Loucy (cell line): ENCODE measurements around the gene ABLIM1.

Source experiments
- H2AFZ ChIP-seq: fragments of 200-600 bp; sonication (generic); 2 replicates; pipeline ENCODE4 v1.6.0; 2016; ENCODE audit warnings: antibody characterized with exemption, mild to moderate bottlenecking, low read length, moderate library complexity
- H3F3A ChIP-seq: fragments of 200-600 bp; 2 replicates; pipeline ENCODE4 v1.6.0; 2016; ENCODE audit warnings: antibody characterized with exemption, low read depth, mild to moderate bottlenecking
- H3K27me3 ChIP-seq: fragments of 200-600 bp; sonication (generic); 2 replicates; pipeline ENCODE4 v1.6.1; 2014; ENCODE audit warnings: low read length, mild to moderate bottlenecking; ENCODE audit not compliant: insufficient read depth, poor library complexity, severe bottlenecking
- H3K36me3 ChIP-seq: fragments of 200-600 bp; sonication (generic); 2 replicates; pipeline ENCODE4 v1.6.1; 2016; ENCODE audit warnings: low read length; ENCODE audit not compliant: insufficient read depth
- H3K4me1 ChIP-seq: fragments of 200-600 bp; sonication (generic); 2 replicates; pipeline ENCODE4 v1.5.1; 2014; ENCODE audit warnings: low read length, mild to moderate bottlenecking; ENCODE audit not compliant: insufficient read depth, poor library complexity, severe bottlenecking
- H3K4me2 ChIP-seq: fragments of 200-600 bp; sonication (generic); 2 replicates; pipeline ENCODE4 v1.6.0; 2014; ENCODE audit warnings: antibody characterized with exemption, low read length, low read depth, mild to moderate bottlenecking; ENCODE audit not compliant: poor library complexity, severe bottlenecking
- H3K4me3 ChIP-seq: fragments of 200-600 bp; sonication (generic); 2 replicates; pipeline ENCODE4 v1.5.1; 2014; ENCODE audit warnings: low read length, mild to moderate bottlenecking, mixed read lengths; ENCODE audit not compliant: poor library complexity, severe bottlenecking
- H3K79me2 ChIP-seq: fragments of 200-600 bp; sonication (generic); 2 replicates; pipeline ENCODE4 v1.6.1; 2014; ENCODE audit warnings: low read length; ENCODE audit not compliant: insufficient read depth
- H3K9ac ChIP-seq: fragments of 200-600 bp; sonication (generic); 2 replicates; pipeline ENCODE4 v1.6.0; 2014; ENCODE audit warnings: mild to moderate bottlenecking, low read depth, low read length, moderate library complexity; ENCODE audit not compliant: poor library complexity, severe bottlenecking
- H3K9me2 ChIP-seq: fragments of 200-600 bp; sonication (generic); replicated peaks from 2 replicates; pipeline ENCODE4 v1.6.1; 2016; ENCODE audit warnings: low read depth, low read length, mixed read lengths
- H3K9me3 ChIP-seq: fragments of 200-600 bp; sonication (generic); 2 replicates; pipeline ENCODE4 v1.6.1; 2014; ENCODE audit warnings: mild to moderate bottlenecking, antibody characterized with exemption, low read length, low read depth; ENCODE audit not compliant: insufficient read depth
- H4K20me1 ChIP-seq: fragments of 200-600 bp; sonication (generic); 2 replicates; pipeline ENCODE4 v1.6.0; 2014; ENCODE audit warnings: antibody characterized with exemption, low read length, mild to moderate bottlenecking; ENCODE audit not compliant: insufficient read depth, poor library complexity, severe bottlenecking
- EZH2phosphoT487 ChIP-seq: fragments of 200-600 bp; IDR thresholded peaks from 2 replicates; pipeline ENCODE4 v1.6.1; 2018; ENCODE audit warnings: antibody characterized with exemption, mild to moderate bottlenecking, moderate library complexity, borderline replicate concordance
- TF ChIP-seq, protein P1 (sequence below): fragments of 200-600 bp; sonication (generic); conservative IDR thresholded peaks from 2 replicates; pipeline ENCODE4 v1.5.1; 2014; ENCODE audit warnings: mild to moderate bottlenecking, antibody characterized with exemption, low read length

ABLIM1 gene

DNA sequence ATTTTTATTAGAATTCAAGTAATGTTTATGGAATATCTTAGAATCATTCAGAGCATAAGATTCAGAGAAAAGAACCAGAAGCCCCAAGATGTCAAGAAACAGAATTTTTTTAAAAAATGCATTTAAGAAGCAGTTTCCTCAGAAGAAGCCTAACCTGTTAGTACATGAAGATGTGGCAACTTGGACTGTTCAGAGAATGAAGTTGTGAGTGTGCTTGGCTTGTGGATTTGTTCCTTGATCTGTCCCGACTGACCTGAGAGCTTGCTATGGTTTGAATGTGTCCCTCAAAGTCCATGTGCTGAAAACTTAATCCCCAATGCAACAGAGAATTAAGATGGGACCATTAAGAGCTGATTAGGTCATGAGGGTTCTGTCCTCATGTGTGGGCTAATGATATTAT, 240.0 kb downstream of the ABLIM1 start:
- Histone ChIP-seq H3K4me3 (no peak overlapping the region), H3K79me2 (no peaks in the 10 kb centered on the region)
- TF ChIP-seq, protein P1, sequence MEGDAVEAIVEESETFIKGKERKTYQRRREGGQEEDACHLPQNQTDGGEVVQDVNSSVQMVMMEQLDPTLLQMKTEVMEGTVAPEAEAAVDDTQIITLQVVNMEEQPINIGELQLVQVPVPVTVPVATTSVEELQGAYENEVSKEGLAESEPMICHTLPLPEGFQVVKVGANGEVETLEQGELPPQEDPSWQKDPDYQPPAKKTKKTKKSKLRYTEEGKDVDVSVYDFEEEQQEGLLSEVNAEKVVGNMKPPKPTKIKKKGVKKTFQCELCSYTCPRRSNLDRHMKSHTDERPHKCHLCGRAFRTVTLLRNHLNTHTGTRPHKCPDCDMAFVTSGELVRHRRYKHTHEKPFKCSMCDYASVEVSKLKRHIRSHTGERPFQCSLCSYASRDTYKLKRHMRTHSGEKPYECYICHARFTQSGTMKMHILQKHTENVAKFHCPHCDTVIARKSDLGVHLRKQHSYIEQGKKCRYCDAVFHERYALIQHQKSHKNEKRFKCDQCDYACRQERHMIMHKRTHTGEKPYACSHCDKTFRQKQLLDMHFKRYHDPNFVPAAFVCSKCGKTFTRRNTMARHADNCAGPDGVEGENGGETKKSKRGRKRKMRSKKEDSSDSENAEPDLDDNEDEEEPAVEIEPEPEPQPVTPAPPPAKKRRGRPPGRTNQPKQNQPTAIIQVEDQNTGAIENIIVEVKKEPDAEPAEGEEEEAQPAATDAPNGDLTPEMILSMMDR = no peak
- TF ChIP-seq EZH2phosphoT487 = no peak

DNA sequence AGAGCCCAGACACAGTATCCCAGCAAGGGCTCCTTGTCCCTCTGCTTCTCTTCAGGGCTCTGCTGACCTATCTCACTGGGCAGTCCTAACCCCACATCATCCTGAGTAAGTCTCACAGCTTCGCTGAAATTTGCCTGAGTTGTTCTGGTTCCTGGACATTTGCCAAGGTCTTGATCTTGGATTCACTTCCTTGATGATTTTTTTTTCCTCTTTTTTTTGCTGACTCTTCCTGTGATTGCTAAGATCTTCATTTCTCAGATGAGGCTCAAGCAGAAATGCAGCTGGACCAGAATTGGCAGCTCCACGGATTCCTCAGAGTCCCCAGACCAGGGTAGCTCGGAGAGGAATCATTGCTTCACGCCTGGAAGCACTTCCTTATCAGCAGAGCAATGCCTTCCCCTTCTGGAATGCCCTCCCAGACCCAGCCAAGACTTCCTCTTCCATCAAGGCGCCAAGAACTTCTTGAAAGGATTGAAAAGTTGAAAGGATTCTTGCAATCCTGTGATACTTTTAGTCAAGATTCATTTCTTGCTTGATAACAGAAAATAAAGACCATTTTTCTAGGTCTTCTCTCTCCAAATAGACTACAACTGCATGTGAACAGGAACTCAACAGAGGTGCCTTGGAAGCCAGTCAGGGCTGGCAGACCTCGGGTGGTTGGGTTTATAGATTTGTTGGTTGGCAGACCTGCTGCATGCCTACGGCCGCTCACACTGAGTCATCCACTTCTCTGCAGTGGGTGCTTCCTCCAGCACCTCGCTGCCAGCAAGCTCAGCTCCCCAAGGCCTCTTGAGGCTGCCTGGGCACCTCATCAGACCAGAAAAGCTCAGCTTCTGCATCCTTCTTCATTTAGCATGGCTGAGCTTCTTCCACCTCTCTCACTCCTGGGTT, 244.9 kb downstream of the ABLIM1 start:
- no peak for TF ChIP-seq EZH2phosphoT487
- TF ChIP-seq, protein P1 = no peak
- peak overlapping the region; percentile 77 for H2AFZ ChIP-seq

More for the DNA sequence above, 240.0 kb downstream of the ABLIM1 start:
- Histone ChIP-seq H4K20me1 (no peaks in the 10 kb centered on the region), H3K9me3 (no peaks in the 10 kb centered on the region), H3K9ac (no peak overlapping the region), H2AFZ (no peak overlapping the region), H3F3A (no peaks in the 10 kb centered on the region), H3K27me3 (no peaks in the 10 kb centered on the region), H3K9me2 (no peaks in the 10 kb centered on the region), H3K36me3 (no peaks in the 10 kb centered on the region), H3K4me1 (peaks cover 6% of the 10 kb centered on the region), H3K4me2 (no peak overlapping the region)

DNA sequence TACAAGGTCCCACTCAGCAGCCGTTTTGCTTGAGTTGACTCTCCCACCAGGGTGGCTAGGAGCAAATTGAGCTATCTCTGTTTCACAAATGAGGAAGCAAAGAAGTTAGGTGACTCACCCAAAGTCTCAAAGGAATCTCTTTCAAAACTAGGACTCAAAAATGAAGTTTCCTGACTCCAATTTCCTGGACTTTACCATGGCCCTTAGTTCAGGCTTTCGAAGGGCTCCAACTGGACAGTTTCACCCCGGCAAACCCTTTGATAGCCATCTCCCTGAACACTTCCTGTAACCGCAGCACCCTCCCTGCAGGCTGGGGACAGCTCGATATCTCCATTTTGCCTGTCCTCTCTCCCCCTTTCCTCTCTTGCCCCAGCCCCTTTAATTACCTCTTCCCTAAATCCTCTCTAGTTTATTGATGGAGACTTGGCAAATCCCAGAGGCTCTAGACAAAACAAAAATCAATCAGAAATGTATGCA, 249.1 kb downstream of the ABLIM1 start:
- H3F3A ChIP-seq = no peaks in the 10 kb centered on the region
- H3K9me3 ChIP-seq = no peaks in the 10 kb centered on the region
- TF ChIP-seq, protein P1 = no peak
- no peak for TF ChIP-seq EZH2phosphoT487
- no peaks in the 10 kb centered on the region for H3K27me3 ChIP-seq
- H3K4me3 ChIP-seq = no peak overlapping the region
- H4K20me1 ChIP-seq = no peaks in the 10 kb centered on the region
- H3K9me2 ChIP-seq = no peaks in the 10 kb centered on the region
- peak overlapping the region; percentile 45 for H2AFZ ChIP-seq
- H3K36me3 ChIP-seq = no peaks in the 10 kb centered on the region
- no peaks in the 10 kb centered on the region for H3K79me2 ChIP-seq
- peaks cover 29% of the 10 kb centered on the region for H3K4me1 ChIP-seq
- no peak overlapping the region for H3K9ac ChIP-seq
- H3K4me2 ChIP-seq = no peak overlapping the region

More for the DNA sequence above, 244.9 kb downstream of the ABLIM1 start:
- H3K79me2 ChIP-seq = no peaks in the 10 kb centered on the region
- peak overlapping the region; percentile 57 for H3K4me2 ChIP-seq
- H3K27me3 ChIP-seq = no peaks in the 10 kb centered on the region
- H3K4me3 ChIP-seq = peak overlapping the region; percentile 24
- peaks cover 23% of the 10 kb centered on the region for H3K4me1 ChIP-seq
- H3K9me2 ChIP-seq = no peaks in the 10 kb centered on the region
- no peaks in the 10 kb centered on the region for H4K20me1 ChIP-seq
- no peaks in the 10 kb centered on the region for H3K36me3 ChIP-seq
- H3K9me3 ChIP-seq = no peaks in the 10 kb centered on the region
- no peaks in the 10 kb centered on the region for H3F3A ChIP-seq
- H3K9ac ChIP-seq = peak overlapping the region; percentile 42
